HG03095 (cell line): ENCODE data around the gene RAB6A.
"Not testable (repeated sequence)": the region's sequence is repeated elsewhere in the genome, so short reads cannot be mapped to it uniquely, and the experiment has no call there.

ENCODE experiments used
- ATAC-seq: cut with Tn5 transposase; IDR thresholded peaks from one replicate; pipeline ENCODE4 v1.9.1; 2021; ENCODE audit warnings: moderate library complexity; ENCODE audit not compliant: unreplicated experiment

RAB6A gene

GRCh38 chr11:73760679-73761402 lies at the start of gene RAB6A:
Gene RAB6A (minus strand): TSS chr11:73761074. CDS start chr11:73760635, 439 bp downstream.
- peak; percentile 84 for ATAC-seq

DNA sequence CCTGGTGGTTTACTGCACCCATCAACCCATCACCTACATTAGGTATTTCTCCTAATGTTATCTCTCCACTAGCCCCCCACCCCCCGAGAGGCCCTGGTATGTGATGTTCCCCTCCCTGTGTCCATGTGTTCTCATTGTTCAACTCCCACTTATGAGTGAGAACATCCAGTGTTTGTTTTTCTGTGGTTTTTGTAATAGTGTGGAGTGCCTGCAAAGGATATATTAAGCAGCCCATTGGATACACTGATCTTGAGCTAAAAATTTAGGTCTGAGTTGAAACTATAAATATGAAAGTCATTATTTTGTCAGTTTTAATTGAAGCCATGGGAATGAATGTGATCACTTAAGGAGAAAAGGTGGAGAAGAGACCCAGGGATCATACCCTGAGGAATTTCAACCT lies 49.8 kb upstream of the RAB6A start:
- no peak for ATAC-seq

- no peak for ATAC-seq
These were observed 47.2 kb upstream of the RAB6A start for GRCh38 chr11:73808052-73808451.

GRCh38 chr11:73804712-73805111 lies 43.8 kb upstream of the RAB6A start:
- no peak for ATAC-seq

- ATAC-seq = no peak
These were observed 40.3 kb upstream of the RAB6A start for GRCh38 chr11:73801136-73801535.

- ATAC-seq = no peak
These were observed 39.5 kb upstream of the RAB6A start for GRCh38 chr11:73800276-73800806.

DNA sequence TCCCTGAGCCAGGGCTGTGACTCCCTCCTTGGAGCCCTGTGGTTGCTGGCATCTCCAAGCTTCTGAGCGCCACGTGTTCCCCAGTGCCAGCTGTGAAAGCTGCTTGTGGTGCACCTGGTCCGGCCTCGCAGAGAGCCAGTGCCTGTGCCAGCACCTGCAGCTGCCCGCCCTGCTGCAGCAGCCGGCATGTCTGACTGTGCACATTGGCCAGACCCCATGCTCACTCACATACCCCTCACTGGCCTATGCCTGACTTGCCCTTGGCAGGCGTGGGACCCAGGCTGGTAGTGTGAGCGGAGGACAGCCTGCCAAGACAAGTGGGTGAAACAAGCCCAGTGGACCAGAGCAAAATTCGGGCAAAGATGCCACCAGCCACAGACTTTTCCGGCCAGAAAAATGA lies 36.6 kb upstream of the RAB6A start:
- no peak for ATAC-seq

GRCh38 chr11:73795925-73796632 lies 35.2 kb upstream of the RAB6A start:
- no peak for ATAC-seq

- no peak for ATAC-seq
These were observed 31.7 kb upstream of the RAB6A start for GRCh38 chr11:73792584-73792983.

- ATAC-seq = no peak
These were observed 28.4 kb upstream of the RAB6A start for GRCh38 chr11:73789279-73789670.

GRCh38 chr11:73787643-73788558 lies 27.0 kb upstream of the RAB6A start, which contains the start of gene MRPL48:
Gene MRPL48 (plus strand): TSS chr11:73787874. CDS start chr11:73787972, 98 bp downstream.
- no peak for ATAC-seq

GRCh38 chr11:73787051-73787642 lies 26.3 kb upstream of the RAB6A start:
- ATAC-seq = no peak

DNA sequence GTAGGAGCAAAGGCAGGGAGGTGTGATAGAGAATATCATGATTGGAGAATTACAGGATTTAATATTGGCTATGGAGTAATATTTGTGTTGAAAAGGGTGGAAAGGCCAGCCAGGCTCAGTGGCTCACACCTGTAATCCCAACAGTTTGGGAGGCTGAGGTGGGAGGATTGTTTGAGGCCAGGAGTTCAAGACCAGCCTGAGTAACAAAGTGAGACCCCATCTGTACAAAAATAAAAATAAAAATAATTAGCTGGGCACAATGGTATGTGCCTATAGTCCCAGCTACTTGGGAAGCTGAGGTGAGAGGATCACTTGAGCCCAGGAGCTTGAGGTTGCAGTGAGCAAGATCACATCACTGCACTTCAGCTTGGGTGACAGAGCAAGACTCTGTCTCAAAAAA lies 24.6 kb upstream of the RAB6A start:
- not testable (repeated sequence) for ATAC-seq

GRCh38 chr11:73784734-73785133 lies 23.9 kb upstream of the RAB6A start:
- ATAC-seq = no peak

- no peak for ATAC-seq
These were observed 23.3 kb upstream of the RAB6A start for GRCh38 chr11:73784080-73784634.

GRCh38 chr11:73783483-73784020 lies 22.7 kb upstream of the RAB6A start:
- no peak for ATAC-seq

DNA sequence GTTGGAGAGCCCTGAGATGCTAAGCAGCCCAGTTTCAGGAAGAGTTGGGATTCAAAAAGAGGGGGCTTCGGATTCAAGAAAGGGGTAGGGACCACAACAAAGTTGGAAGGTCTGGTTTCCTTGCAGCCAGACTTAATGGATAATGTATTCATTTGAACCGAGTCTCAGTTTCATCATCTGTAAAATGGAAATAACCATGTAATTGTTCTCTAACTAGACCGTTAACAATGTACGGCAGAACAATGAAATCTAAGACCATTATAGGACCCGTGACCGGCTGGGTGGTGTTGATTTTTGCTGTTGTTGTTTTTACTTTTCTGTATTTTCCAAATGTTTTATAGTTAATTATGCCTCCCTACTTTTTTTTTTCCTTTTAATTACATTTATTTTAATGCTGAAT lies 20.4 kb upstream of the RAB6A start:
- no peak for ATAC-seq

GRCh38 chr11:73779084-73779902 lies 18.4 kb upstream of the RAB6A start:
- peak; percentile 94 for ATAC-seq

GRCh38 chr11:73770811-73771210 lies 9.9 kb upstream of the RAB6A start:
- not testable (repeated sequence) for ATAC-seq
